HG03280 (cell line): ENCODE results near the gene GAD1.

Experiments used
- ATAC-seq: cut with Tn5 transposase; IDR thresholded peaks from one replicate; pipeline ENCODE4 v1.9.1; 2021; ENCODE audit warnings: mild to moderate bottlenecking, moderate library complexity; ENCODE audit not compliant: unreplicated experiment

The GAD1 gene

DNA sequence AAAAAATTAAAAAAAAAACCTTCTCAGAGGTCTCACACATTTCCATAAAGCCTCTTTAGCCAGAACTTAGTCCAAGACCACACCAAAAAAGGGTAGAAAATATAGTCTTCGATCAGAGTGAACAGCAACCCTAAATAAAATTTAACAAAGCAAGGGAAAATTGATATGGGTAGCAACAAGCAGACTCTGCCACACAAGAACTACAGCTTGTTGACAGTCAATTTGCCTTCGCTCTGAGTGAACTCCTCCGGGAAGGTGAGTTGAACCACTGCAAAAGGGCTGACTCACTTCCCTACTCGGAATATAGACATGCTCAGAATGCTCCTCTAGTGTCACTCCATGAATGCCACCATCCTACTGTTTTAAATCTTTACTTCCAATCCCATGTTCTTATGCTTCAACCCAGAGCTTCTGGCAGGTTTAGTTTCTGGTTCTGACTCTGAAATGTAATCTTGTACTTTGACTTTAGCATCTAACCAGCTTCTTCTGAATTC, 24.1 kb downstream of the GAD1 start:
- no peak for ATAC-seq

DNA sequence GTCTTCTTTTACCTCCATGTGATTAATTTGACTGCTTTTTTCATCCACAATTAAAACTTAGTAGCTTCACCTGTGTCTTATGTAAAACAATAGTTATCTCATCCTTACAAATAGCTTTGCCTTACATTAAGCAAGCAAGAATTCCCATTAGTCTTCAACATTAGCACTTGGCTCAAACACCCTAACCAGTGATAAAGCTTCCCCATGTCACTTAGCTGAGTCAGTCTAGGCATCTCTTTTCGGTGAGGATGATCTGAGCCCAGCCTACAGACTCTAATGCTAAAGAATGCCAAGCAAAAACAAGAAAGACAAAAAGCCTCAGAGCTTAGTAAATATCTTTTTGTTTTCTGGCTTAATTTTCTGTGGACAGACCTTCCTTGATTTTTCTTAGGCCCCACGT, 26.1 kb downstream of the GAD1 start:
- no peak for ATAC-seq

DNA sequence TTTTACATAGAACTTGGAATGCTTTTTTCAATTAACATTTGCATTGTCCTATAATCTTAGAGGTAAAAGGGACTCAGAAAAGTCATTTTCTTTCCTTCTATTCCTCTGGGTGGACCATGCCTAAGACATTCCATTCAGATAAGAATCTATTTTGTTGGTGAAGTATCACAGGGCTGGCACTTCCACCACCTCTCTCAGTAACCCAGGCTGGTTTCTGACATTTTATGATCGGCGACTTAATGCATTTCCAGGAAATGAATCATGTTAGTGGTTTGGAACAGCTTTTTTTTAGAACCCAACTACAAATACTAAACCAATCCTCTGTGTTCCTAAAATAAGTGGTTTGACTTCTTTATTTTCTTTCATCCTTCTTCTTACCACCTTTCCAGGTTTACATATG, 27.0 kb downstream of the GAD1 start:
- ATAC-seq: no peak

DNA sequence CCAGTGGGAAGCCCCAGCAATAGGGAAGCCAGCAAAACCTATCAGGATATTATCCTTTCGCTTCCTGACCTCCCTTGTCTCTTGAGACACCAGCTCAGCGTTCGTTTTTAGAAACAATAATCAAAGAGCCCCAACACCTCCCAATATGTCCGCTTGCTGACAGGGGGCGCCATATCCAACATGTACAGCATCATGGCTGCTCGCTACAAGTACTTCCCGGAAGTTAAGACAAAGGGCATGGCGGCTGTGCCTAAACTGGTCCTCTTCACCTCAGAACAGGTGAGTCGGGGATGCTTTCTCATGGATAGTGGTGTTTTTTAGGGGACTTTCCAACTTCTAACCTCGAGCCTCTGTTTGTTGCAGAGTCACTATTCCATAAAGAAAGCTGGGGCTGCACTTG, 28.7 kb downstream of the GAD1 start:
- no peak for ATAC-seq

DNA sequence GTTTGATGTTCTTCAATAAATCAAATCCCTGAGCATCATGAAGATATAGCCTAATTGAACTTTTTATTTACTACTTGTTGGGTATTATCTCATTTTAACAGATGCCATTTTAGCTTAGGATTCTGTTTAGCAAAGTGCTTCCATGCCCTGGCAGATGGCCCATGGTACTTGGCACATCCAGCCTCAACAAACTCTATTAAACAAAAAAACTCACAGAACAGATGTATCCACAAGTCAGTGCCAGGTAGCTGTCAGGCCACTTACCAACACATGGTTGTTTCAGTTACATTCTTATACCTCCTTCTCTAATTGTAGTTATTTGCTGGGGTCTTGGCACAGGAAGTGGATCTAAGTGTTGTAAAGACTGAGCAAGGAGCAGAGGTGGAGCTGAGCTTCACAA, 29.6 kb downstream of the GAD1 start:
- ATAC-seq: no peak

DNA sequence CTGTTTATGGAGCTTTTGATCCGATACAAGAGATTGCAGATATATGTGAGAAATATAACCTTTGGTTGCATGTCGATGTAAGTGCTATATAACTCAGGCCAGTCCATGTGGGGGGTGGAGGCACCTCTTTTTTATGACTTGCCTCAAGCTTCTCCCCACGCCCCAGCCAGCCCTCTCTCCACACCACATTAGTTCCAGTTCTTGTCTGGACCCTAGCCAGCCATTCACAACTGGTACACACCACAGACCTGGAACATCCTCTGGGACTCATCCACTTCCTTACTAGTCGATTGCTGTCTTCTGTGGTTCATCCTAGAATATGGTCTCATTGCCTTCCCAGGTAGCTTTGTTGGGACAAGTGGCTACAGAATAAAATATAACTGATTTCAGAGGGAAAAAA, 31.0 kb downstream of the GAD1 start:
- no peak for ATAC-seq

DNA sequence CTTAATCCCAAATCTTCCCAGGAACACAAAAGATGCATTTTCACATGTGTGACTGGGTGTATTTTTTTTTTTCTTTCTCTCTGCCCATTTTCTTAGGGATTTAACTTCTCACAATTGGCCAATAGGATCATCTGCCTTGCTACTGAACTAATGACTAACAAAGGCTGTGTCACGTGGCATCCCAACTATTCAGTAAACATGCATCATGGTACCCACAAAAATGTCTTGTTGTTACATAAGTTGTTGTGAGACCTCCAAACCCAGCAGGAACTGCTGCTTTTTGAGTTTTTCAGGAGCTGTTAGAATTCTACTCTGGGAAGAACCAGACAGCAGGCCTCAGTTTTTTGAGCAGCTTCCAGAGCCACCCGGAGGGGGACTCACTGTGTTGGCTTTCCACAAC, 31.9 kb downstream of the GAD1 start:
- ATAC-seq: no peak

DNA sequence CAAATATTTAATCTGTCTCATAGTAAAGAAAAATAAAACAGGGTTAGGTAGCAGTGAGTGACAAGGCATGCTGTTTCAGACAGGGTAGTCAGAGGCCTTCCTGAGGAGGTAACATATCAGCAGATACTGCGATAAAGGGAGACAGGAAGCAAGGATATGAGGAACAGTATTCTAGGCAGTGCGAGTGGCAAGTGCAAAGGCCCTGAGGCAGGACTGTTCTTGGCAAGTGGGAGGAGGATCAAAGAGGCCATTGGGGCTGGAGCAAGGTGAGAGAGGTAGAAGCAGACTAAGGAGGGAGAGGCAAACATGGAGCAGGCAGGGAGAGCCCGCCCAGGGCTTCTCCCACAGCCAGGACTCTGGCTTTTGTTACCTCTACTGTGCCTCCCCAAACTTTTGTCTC, 33.6 kb downstream of the GAD1 start:
- ATAC-seq: no peak

DNA sequence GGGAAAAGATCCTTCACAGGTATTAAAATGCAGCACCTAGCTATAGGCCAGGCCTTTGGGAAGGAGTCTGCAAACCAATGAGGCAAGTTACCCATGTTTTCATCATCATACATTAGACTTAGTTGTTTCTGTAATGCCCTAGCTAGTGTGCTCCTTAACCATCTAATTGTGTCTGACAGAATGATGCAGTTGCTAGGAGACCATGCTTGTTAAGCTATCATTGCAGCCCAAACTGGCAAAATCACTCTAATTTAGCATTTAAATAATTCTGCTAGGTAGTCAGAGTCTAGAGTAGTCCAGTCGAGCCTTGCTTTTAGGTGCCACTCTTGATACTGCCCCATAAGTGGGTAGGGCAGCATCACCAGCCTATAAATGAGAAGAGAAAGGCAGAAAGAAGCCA, 34.9 kb downstream of the GAD1 start:
- no peak for ATAC-seq

DNA sequence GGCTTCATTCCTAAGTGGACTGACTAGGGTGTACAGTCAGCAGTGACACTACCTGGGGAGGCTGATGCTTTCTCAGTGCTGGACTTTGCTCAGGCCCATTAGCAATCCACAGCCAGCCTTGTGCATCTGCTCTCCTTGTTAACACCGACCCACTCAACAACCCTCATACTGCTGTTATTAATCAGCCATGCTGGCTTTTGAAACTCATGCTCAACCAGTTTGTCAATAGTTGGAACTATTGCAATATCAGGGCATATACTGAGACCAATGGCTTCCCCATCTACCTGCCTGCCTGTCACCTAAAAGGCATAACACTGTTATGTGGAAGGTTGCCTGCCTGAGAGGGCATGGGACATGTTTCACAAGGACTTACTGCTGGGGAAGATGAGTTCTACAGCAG, 39.4 kb downstream of the GAD1 start:
- ATAC-seq: no peak

DNA sequence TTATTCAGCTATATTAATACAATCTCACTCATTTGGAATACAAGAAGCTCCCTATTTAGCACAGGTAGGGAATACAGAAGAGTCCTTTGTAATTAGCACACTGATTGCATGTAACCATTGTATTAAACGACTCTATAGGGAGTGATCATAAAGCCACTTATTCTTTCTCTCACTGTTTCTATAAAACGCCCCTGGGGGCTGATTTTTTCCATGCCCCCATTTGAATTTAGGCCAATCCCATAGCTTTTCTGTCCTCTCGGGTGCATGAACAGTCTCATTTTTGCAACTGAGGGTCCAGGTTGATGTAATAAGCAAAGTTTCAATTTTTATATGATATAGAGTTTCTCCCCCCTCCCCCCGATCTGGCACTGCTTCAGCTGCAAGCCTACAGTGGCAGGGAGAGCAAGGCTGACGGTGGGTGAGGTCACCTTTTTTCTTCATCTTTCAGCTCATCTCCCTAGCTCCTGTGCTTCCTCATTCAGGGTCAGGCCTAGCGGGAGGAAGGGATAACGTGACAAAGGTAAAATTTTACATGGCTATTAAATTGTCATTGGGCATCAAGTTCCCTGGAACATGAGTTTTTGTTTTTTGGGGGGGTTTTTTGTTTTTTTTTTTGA, 45.7 kb downstream of the GAD1 start:
- ATAC-seq: no peak

DNA sequence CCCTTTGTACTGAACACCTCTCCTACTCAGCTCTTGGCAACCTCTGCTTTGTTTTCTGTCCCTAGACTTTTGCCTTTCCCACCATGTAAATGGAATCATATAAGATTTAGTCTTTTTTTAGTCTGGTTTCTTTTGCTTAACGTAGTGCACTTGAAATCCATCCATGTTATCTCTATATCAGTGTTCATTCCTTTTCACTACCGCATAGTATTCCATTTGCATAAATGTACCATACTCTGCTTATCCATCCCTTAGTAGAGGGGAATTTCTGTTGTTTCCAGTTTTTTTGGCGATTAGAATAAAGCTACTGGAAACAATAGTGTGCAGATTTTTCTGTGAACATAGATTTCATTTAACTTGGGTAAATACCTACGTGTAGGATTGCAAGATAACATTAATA, 46.4 kb downstream of the GAD1 start:
- no peak for ATAC-seq

DNA sequence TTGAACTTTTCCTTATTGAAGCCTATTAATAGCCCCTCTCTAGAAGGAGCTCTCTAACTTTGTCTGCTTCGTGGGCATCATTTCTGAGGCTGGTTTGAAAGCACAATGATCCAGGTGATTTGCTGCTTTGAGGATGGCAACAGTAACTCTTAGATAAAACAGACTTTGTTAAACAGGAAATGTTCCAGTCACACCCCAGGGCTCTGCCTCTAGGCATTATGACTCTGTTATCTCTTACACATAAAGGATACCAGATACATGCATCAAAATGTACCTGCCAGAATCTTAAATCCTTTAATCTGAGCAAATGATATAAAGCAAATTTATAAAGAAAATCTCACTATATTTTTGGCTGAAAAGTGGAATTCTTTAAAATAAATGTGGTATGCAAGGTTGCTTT, 52.3 kb downstream of the GAD1 start:
- no peak for ATAC-seq

DNA sequence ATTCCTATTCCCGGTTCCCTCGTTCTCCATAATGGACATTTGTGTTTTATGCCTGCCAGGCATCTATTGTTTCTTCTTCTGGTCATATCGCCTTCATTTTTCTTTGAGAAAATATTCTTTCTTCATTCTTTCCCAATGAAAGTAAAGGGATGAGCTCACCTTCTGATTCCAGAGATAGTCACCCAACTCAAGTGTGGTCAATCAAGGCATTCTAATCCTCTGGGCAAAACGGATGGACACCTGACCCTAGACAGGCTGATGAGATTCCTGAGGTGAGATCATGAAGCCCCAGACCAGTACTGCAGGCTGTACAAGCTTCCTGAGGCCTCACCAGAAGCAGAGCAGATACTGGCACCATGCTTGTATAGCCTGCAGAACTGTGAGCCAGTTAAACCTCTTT, 52.8 kb downstream of the GAD1 start:
- no peak for ATAC-seq

DNA sequence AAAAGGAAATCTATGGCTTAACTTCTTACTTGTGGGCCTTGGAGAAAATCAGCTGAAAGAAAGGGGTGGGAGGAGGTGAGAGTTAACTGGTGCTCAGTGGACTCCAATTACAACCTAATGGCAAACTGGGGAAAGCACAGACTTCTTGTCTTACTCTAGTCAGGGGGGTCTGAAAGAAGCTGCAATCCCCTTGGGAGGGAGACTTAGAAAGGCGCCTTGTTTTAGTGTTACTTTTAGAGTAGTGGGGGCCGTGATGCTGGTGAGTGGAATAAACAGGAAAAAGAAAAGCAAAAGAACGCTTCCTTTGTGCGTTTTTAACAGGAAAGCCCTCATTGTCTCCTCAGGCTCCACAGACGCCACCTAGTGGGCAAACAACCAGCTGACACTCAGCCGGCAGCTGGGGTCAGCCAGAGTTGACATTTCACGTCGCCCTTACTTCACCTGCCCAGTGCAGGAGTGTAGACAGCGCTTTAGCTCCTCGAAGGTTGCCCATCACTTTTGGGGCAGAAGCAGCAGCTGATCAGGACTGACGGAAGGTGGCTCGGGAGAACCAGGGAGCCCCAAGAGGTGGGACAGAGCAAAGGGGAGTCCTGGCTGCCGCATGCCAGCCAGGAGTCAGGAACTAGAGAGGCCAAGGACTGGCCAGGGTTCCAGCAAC, 56.5 kb downstream of the GAD1 start:
- ATAC-seq: peak; percentile 90

DNA sequence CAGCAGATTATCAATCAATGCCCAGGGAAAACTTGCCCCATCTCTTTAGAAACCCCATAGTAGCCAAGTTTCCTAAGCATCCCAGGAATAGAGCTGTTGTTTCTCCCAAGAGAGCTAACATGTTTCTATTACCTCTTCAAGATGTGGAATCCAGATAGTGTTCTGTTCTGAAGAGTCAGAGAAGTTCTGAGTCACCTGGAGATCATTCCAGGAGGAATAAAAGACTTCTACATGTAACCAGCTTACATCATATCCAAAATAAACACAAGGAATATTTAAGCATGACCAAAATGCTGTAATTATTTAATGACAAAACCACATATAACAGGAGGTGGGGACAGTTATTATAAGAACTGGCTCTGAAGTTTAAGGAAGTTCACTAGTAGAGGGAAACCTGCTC, 61.4 kb downstream of the GAD1 start:
- ATAC-seq: no peak

DNA sequence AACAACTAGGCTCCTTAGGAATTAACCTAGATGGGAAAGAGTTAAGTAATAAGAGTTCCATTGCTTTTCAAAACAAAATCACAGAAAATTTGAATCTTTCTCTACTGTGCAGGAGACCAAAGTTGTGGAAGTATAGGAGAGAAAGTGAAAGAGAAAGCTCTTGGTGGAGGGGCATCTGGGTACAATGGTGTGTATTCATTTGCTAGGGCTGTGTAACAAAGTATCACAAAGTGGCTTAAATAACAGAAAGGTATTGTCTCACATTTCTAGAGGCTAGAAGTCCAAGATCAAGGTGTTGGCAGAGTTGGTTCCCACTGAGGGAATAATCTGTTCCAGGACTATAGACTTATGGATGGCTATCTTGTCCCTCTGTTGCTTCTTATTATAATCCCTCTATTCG, 61.8 kb downstream of the GAD1 start:
- no peak for ATAC-seq

DNA sequence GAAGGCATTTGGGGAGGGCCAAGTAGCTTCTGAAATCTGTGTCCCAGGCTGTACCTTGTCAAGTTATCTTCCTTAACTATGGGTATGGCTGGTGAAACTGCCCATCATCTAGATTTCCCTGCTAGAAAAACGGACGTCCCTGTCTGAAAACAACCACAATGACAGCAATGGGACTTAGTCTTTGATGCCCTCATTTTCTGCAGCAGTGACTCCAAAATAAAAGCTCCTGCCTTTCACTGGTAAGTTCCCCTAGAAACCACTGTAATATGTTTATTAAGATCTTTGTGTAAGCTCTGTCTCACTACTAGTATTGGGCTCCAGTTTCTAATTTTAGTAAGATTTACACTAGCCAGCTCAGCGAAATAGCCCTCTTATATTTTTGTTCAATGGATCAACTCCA, 65.2 kb downstream of the GAD1 start:
- ATAC-seq: no peak

DNA sequence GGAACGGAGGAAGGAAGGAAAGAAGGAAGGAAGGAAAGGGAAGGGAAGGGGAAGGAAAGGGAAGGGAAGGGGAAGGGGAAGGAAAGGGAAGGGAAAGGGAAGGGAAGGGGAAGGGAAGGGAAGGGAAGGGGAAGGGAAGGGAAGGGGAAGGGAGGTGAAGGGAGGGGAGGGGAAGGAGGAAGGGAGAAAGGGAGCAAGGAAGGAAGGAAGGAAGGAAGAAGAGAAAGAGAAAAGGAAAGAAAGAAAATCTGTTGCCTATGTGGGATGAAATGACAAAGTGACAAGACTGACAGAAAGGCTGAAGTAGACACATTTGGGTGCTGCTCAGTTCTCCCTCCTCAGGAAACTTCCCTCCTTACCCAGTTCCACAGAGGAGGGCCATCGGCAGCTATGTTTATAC, 66.1 kb downstream of the GAD1 start:
- ATAC-seq: no peak

DNA sequence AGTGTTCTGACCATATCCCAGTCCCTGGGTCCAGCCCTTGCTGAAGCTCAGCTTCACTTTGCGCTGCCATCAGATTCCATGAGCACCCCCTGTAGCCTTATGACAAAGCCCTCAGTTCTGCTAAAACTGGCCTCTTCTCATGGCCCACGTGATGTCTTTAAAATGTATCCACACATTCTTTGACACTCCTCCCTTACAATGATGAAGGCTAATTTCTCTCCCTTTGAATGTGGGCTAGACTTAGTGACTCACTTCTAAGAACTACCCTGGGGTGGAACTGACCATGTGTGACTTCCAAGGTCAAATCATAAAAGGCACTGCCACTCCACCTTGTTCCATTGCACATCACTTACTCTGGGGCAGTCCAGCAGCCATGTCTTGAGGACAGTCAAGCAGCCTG, 67.0 kb downstream of the GAD1 start:
- no peak for ATAC-seq

DNA sequence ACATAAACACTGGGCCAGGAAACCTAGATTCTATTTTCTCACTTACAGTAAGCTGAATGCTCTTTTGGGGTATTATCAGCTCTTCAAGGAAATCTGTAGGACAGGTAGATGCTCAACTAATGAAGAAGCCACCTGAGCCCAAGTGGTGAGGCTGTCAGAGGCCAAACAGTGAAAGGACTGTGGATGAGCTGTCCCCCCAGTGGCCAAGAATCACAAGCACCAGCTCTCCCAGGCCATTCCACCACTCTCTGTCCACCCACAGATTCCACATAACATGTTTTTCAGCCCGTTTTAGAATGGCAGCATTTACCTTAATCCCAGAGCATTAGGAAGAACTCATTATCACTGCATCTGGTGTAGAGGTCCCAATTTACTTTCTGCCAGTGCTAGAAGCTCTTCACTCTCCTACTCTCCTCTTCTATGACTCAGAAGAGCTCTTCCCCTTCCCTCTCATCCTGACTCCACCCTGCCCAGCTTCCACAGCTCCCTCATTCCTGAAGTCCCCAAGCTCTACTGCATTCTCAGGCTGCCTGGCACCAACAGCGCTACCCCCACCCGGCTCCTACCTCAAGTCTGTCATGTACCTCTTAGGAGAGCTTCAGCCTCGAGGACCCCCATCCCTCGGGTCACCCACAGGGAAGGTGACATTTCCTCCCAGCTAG, 68.6 kb downstream of the GAD1 start:
- ATAC-seq: no peak

DNA sequence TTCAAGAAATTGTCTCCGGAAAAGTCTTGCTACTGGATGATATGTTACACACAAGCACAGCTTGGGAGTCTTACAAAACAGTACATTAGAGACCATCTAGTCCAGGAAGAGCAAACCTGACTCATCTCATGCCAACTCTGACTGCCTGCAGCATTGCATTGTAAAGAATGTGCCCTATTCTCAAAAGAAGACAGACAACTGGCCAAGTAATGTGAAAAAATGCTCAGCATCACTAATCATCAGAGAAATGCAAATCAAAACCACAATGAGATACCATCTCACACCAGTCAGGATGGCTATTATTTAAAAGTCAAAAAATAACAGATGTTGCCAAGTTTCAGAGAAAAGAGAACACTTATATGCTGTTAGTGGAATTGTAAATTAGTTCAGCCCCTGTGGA, 69.7 kb downstream of the GAD1 start:
- no peak for ATAC-seq

DNA sequence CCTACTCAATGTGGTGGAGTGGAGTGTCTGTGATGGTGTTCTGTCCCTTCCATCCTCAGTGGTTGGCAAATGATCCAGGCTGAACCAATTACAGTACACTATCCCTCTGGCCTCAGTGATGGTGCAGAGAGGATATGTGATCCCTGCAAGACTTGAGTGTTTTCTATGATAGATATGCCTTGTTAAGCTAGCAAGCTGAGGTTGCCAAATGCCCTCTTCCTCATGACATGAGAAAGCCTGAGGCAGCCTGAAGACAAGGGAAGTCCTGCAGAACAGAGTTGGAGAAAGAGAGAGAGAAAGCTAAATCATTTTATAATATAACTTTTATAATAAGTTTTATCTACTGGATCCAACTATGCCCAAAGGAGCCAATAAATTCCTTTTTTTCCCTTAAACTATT, 70.8 kb downstream of the GAD1 start:
- ATAC-seq: no peak
